ENCODE measurements around the gene SPC24. TPM values are rescaled to one million over a fixed set of nuclear protein-coding genes. Genes with fewer than 3 reads are reported as not detected.
"Not testable (repeated sequence)": the region's sequence is repeated elsewhere in the genome, so short reads cannot be mapped to it uniquely, and the experiment has no call there.

The SPC24 gene
- total and polyA plus RNA-seq, 2 experiments from 2014 or later = 8.8 to 11.5 TPM

GRCh38 chr19:11125994-11126685, 29.4 kb downstream of the SPC24 start:
- Histone ChIP-seq H3K27ac (no peak overlapping the region), H3K27me3 (no peaks in the 10 kb centered on the region), H3K4me3 (no peak overlapping the region), H4K20me1 (ENCODE audit: insufficient read depth, poor library complexity, severe bottlenecking) (peaks cover 24% of the 10 kb centered on the region), H3K79me2 (peaks cover 3% of the 10 kb centered on the region), H2AFZ (no peak overlapping the region), H3K4me2 (no peak overlapping the region), H3K4me1 (ENCODE audit: insufficient read depth) (no peaks in the 10 kb centered on the region), H3K9me3 (ENCODE audit: low read depth) (no peaks in the 10 kb centered on the region), H3K36me3 (replicated peaks; ENCODE audit: insufficient read depth, low read depth) (peaks cover 10% of the 10 kb centered on the region), H3K9me2 (replicated peaks; ENCODE audit: insufficient read depth) (no peaks in the 10 kb centered on the region)
- 70% methylated on average over 11 of the region's 11 CpGs for WGBS (ENCODE audit: low lambda C conversion rate, missing lambda C conversion rate)
- peak; percentile 86 for DNase-seq (ENCODE audit: low spot score)
- TF ChIP-seq CTCF (IDR thresholded peaks at IDR 0.05; ENCODE audit: poor library complexity) = peak; percentile 82
- no peak for TF ChIP-seq EZH2 (IDR thresholded peaks at IDR 0.05; ENCODE audit: borderline replicate concordance)

- H3K4me1 ChIP-seq (ENCODE audit: insufficient read depth); H3K4me3 ChIP-seq; H3K27me3 ChIP-seq; H3K4me2 ChIP-seq; H3K79me2 ChIP-seq; H3K36me3 ChIP-seq (replicated peaks; ENCODE audit: insufficient read depth, low read depth); DNase-seq (ENCODE audit: low spot score); H2AFZ ChIP-seq; H3K9me3 ChIP-seq (ENCODE audit: low read depth); H3K9me2 ChIP-seq (replicated peaks; ENCODE audit: insufficient read depth); H3K27ac ChIP-seq: not testable (repeated sequence)
- 89% methylated on average over 4 of the region's 4 CpGs for WGBS (ENCODE audit: low lambda C conversion rate, missing lambda C conversion rate)
- H4K20me1 ChIP-seq (ENCODE audit: insufficient read depth, poor library complexity, severe bottlenecking) = peaks cover 24% of the 10 kb centered on the region
Measured at GRCh38 chr19:11124157-11124556, 31.4 kb downstream of the SPC24 start.

- Histone ChIP-seq H3K27ac (no peak overlapping the region), H3K4me1 (ENCODE audit: insufficient read depth) (no peaks in the 10 kb centered on the region), H3K4me3 (no peak overlapping the region), H3K4me2 (no peak overlapping the region), H3K9me3 (ENCODE audit: low read depth) (no peaks in the 10 kb centered on the region), H4K20me1 (ENCODE audit: insufficient read depth, poor library complexity, severe bottlenecking) (peaks cover 24% of the 10 kb centered on the region), H2AFZ (no peak overlapping the region), H3K36me3 (replicated peaks; ENCODE audit: insufficient read depth, low read depth) (peaks cover 10% of the 10 kb centered on the region), H3K27me3 (no peaks in the 10 kb centered on the region), H3K79me2 (peaks cover 3% of the 10 kb centered on the region), H3K9me2 (replicated peaks; ENCODE audit: insufficient read depth) (no peaks in the 10 kb centered on the region)
- WGBS (ENCODE audit: low lambda C conversion rate, missing lambda C conversion rate) = 91% methylated on average over 13 of the region's 13 CpGs
- TF ChIP-seq CTCF (IDR thresholded peaks at IDR 0.05; ENCODE audit: poor library complexity) = no peak
- no peak for TF ChIP-seq EZH2phosphoT487 (IDR thresholded peaks at IDR 0.05; ENCODE audit: low read depth, severe bottlenecking, unreplicated experiment)
- TF ChIP-seq EZH2 (IDR thresholded peaks at IDR 0.05; ENCODE audit: borderline replicate concordance) = no peak
- DNase-seq (ENCODE audit: low spot score) = no peak
Measured at GRCh38 chr19:11123114-11123513, 32.5 kb downstream of the SPC24 start.

- not testable (repeated sequence) for H3K4me1 ChIP-seq (ENCODE audit: insufficient read depth); H3K27ac ChIP-seq; H3K9me3 ChIP-seq (ENCODE audit: low read depth); H3K4me3 ChIP-seq; H3K9me2 ChIP-seq (replicated peaks; ENCODE audit: insufficient read depth); H3K4me2 ChIP-seq; DNase-seq (ENCODE audit: low spot score); H3K79me2 ChIP-seq; H2AFZ ChIP-seq; H3K27me3 ChIP-seq
- WGBS (ENCODE audit: low lambda C conversion rate, missing lambda C conversion rate) = 100% methylated on average over 8 of the region's 17 CpGs
- Histone ChIP-seq H3K36me3 (replicated peaks; ENCODE audit: insufficient read depth, low read depth) (peaks cover 11% of the 10 kb centered on the region), H4K20me1 (ENCODE audit: insufficient read depth, poor library complexity, severe bottlenecking) (peaks cover 24% of the 10 kb centered on the region)
Measured at GRCh38 chr19:11121963-11122362, 33.6 kb downstream of the SPC24 start.
